ENCODE measurements around the gene ZNF486.

DNA sequence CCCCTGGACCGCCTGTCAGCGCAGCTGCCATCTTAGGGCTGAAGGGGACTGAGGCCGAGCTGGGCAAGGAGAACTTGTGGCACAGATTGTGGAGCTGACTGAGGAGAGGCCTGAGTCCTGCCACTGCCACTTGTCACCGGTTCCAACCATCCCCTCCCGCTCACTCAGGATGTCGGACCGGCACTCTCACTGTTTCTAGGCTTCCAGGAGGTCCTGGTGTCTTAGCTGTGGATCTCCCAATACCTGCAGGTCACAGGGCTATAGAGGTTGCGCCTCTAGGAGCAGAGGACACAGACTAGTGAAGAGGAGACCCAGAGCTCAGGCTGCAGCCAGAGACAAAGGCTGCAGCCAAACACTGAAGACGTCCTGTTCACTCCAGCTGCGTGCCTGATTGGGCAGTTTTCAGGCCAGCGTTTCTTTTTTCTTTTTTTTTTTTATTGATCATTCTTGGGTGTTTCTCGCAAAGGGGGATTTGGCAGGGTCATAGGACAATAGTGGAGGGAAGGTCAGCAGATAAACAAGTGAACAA is 15.3 kb upstream of the ZNF486 start:
- TF ChIP-seq GATA2 (IDR thresholded peaks at IDR 0.05; ENCODE audit: low read depth, low read length) = no peak
- TF ChIP-seq GATA3 (IDR thresholded peaks at IDR 0.05; ENCODE audit: low read depth, low read length) = no peak
